ENCODE results near the gene KANSL1L. TPM values are rescaled to one million over a fixed set of nuclear protein-coding genes. Genes with fewer than 3 reads are reported as not detected.

The KANSL1L gene
- total and polyA plus RNA-seq, 10 of the 15 experiments (the other 5 are each of a cell fraction or from before 2014, with no cell fraction given), result 1.2 to 9.5 (median 3.7) TPM

GRCh38 chr2:210174086-210174485 lies 2.9 kb upstream of the KANSL1L start:
- Histone ChIP-seq H3K9ac (ENCODE audit: control insufficient read depth, insufficient read depth, low read length) (no peak overlapping the region), H2AFZ (ENCODE audit: control insufficient read depth, low read depth, low read length) (no peak overlapping the region), H4K20me1 (ENCODE audit: control insufficient read depth, insufficient read depth) (no peaks in the 10 kb centered on the region), H3K79me2 (ENCODE audit: control insufficient read depth, insufficient read depth, low read length) (peaks cover 4% of the 10 kb centered on the region; the same call in 1 of the 2 replicates), H3K4me3 (no peak overlapping the region), H3K27me3 (replicated peaks in 1 of 2; ENCODE audit: control insufficient read depth in 2 of 2, insufficient read depth in 2 of 2, low read length in 1 of 2) (no peaks in the 10 kb centered on the region), H3K4me1 (ENCODE audit: control insufficient read depth, insufficient read depth, low read length) (no peaks in the 10 kb centered on the region), H3K4me2 (ENCODE audit: control insufficient read depth, insufficient read depth) (no peak overlapping the region), H3K36me3 (ENCODE audit: control insufficient read depth in 2 of 2, insufficient read depth in 2 of 2, low read length in 1 of 2) (no peaks in the 10 kb centered on the region), H3K9me3 (replicated peaks; ENCODE audit: control insufficient read depth, insufficient read depth, low read length) (no peaks in the 10 kb centered on the region), H3K27ac (ENCODE audit: control insufficient read depth, insufficient read depth) (no peak overlapping the region)
- no peak for DNase-seq (ENCODE audit: low read depth, low spot score)
- POLR2A ChIA-PET, result no interaction called here
- BruUV-seq (replicated peaks), result no TSS peak
- CTCF ChIA-PET, result no interaction called here
- SMC1A ChIA-PET (ENCODE audit: uncharacterized antibody, unreplicated experiment), result interaction anchor here (1.0 to 1.7 kb wide), 3 partner anchors 14 to 19 kb away, joined by 5 to 7 read pairs (median 5); no protein-coding TSS in a partner anchor
- FAIRE-seq, result no peak
- in situ Hi-C loops (cut with MboI), result no loop called here
- TF ChIP-seq POLR2AphosphoS5 (IDR thresholded peaks at IDR 0.05; ENCODE audit: low read length), result no peak
- TF ChIP-seq HDGF (IDR thresholded peaks at IDR 0.05), result no peak
- RAD21 ChIA-PET (ENCODE audit: unreplicated experiment), result interaction anchor here (2.1 kb wide), 1 partner anchor 19 kb away, joined by 6 read pairs; no protein-coding TSS in a partner anchor
- ATAC-seq, result no peak
- intact Hi-C loops (cut with micrococcal nuclease; ENCODE audit: unreplicated experiment), result no loop called here

GRCh38 chr2:210172219-210172575 lies 988 bp upstream of the KANSL1L start:
- Histone ChIP-seq H3K9me3 (replicated peaks; ENCODE audit: control insufficient read depth, insufficient read depth, low read length) (no peaks in the 10 kb centered on the region), H3K9ac (ENCODE audit: control insufficient read depth, insufficient read depth, low read length) (no peak overlapping the region), H3K27me3 (replicated peaks in 1 of 2; ENCODE audit: control insufficient read depth in 2 of 2, insufficient read depth in 2 of 2, low read length in 1 of 2) (no peaks in the 10 kb centered on the region), H3K36me3 (ENCODE audit: control insufficient read depth in 2 of 2, insufficient read depth in 2 of 2, low read length in 1 of 2) (no peaks in the 10 kb centered on the region), H3K27ac (ENCODE audit: control insufficient read depth, insufficient read depth) (no peak overlapping the region), H3K79me2 (ENCODE audit: control insufficient read depth, insufficient read depth, low read length) (peaks cover 9% of the 10 kb centered on the region), H3K4me3 (peak overlapping the region; percentile 74), H4K20me1 (ENCODE audit: control insufficient read depth, insufficient read depth) (no peaks in the 10 kb centered on the region), H2AFZ (ENCODE audit: control insufficient read depth, low read depth, low read length) (peak overlapping the region; percentile 81; the same call in 1 of the 2 replicates), H3K4me1 (ENCODE audit: control insufficient read depth, insufficient read depth, low read length) (no peaks in the 10 kb centered on the region), H3K4me2 (ENCODE audit: control insufficient read depth, insufficient read depth) (peak overlapping the region; percentile 94)
- in situ Hi-C loops (cut with MboI) (no loop called here), intact Hi-C loops (cut with micrococcal nuclease; ENCODE audit: unreplicated experiment) (no loop called here)
- no peak for FAIRE-seq
- CTCF ChIA-PET, result interaction anchor here (0.7 to 2.1 kb wide), 4 partner anchors 18 to 184 kb away, joined by 3 to 7 read pairs (median 4); no protein-coding TSS in a partner anchor
- POLR2A ChIA-PET, result interaction anchor here (0.5 to 1.2 kb wide), 4 partner anchors 8 to 18 kb away, joined by 3 read pairs; no protein-coding TSS in a partner anchor
- SMC1A ChIA-PET (ENCODE audit: uncharacterized antibody, unreplicated experiment), result interaction anchor here (0.7 to 1.9 kb wide), 3 partner anchors 10 to 100 kb away, joined by 3 to 5 read pairs (median 5); no protein-coding TSS in a partner anchor
- no peak for DNase-seq (ENCODE audit: low read depth, low spot score)
- ATAC-seq, result no peak
- RAD21 ChIA-PET (ENCODE audit: unreplicated experiment), result interaction anchor here (1.2 to 1.7 kb wide), 5 partner anchors 9 to 99 kb away, joined by 3 to 5 read pairs (median 4); no protein-coding TSS in a partner anchor
- TF ChIP-seq POLR2AphosphoS5 (IDR thresholded peaks at IDR 0.05; ENCODE audit: low read length) (no peak), BMI1 (IDR thresholded peaks at IDR 0.05; ENCODE audit: borderline replicate concordance) (peak; percentile 32; the same call in 1 of the 2 replicates), SRF (IDR thresholded peaks at IDR 0.05; ENCODE audit: low read depth in 2 of 2, low read length in 2 of 2) (no peak)
- BruUV-seq (replicated peaks), result no TSS peak
- 15% methylated on average over 8 of the region's 8 CpGs for WGBS (ENCODE audit: insufficient coverage, insufficient replicate concordance, low lambda C conversion rate, missing lambda C conversion rate)
